ENCODE measurements around the gene CLPTM1L.

Gene CLPTM1L

DNA sequence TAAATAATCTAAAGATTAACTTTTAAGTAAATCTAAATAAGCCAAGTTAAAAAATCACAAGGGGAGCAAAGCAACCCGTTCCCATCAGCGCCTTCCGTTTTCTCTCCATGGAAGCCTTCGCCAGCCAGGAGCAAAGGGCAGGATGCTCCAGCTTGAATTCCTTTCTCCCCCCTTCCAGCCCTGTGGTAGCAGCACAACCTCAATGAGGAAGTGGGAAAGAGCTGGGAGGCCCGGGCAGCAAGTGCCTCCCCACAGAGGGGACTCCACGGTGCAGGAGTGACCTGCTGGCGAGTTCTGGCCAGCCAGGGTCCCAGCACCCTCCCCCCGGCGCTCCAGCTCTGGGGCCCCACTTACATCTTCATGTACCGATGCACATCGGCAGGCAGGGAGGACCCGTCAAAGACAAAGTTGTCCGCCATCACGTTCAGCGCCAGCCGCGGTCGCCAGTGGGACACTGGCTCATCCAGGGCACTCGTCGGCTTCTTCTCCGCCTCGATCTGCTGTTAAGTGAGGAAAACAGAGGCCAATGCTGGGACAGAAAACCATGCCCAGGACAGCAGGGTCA lies 6.3 kb downstream of the CLPTM1L start:
- no peak for DNase-seq (ENCODE audit: low read depth)
- H3K4me3 ChIP-seq (replicated peaks; ENCODE audit: low read depth, low read length): no peak overlapping the region
- TF ChIP-seq, protein P1, sequence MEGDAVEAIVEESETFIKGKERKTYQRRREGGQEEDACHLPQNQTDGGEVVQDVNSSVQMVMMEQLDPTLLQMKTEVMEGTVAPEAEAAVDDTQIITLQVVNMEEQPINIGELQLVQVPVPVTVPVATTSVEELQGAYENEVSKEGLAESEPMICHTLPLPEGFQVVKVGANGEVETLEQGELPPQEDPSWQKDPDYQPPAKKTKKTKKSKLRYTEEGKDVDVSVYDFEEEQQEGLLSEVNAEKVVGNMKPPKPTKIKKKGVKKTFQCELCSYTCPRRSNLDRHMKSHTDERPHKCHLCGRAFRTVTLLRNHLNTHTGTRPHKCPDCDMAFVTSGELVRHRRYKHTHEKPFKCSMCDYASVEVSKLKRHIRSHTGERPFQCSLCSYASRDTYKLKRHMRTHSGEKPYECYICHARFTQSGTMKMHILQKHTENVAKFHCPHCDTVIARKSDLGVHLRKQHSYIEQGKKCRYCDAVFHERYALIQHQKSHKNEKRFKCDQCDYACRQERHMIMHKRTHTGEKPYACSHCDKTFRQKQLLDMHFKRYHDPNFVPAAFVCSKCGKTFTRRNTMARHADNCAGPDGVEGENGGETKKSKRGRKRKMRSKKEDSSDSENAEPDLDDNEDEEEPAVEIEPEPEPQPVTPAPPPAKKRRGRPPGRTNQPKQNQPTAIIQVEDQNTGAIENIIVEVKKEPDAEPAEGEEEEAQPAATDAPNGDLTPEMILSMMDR (IDR thresholded peaks at IDR 0.05; ENCODE audit: low read length, missing control alignments): no peak

- H3K4me3 ChIP-seq (replicated peaks; ENCODE audit: low read depth, low read length): no peak overlapping the region
- TF ChIP-seq, protein P1 (IDR thresholded peaks at IDR 0.05; ENCODE audit: low read length, missing control alignments): no peak
- no peak for DNase-seq (ENCODE audit: low read depth)
Measured at GRCh38 chr5:1338196-1338490, 6.8 kb downstream of the CLPTM1L start.

DNA sequence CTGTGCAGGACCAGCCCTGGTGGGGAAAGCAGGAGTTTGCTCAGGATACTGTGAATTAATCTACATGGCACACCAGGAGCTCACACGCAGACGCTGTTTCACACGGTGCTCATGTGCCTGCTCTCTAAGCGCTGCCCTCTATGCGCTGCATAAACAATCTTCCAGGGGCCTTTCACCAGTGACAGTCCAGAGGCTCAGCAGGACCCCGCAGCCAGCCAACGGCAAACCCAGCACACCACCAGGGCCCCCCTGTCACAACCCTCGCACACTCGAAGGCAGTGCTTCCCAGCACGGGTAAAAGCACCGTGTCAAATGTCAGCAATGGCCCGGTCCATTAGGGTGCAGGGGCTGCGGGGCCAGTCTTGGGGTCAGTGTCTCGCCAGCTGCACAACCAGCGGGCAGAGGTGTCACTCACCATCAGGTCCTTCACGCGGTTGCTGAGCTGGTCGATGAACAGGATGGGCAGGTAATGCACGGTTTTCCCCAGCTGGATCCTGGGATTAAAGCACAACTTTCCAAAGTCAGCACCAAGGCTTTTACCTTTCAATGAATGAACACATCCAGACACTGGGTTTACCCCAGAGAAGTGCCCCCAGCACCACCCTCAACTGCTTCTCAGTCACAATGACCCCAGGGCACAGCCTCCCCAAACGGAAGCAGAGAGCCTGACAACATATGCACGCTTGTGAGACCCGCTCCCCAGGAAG lies 7.3 kb downstream of the CLPTM1L start:
- TF ChIP-seq, protein P1 (IDR thresholded peaks at IDR 0.05; ENCODE audit: low read length, missing control alignments): no peak
- H3K4me3 ChIP-seq (replicated peaks; ENCODE audit: low read depth, low read length): no peak overlapping the region
- DNase-seq (ENCODE audit: low read depth): no peak

- H3K4me3 ChIP-seq (replicated peaks; ENCODE audit: low read depth, low read length): no peak overlapping the region
- TF ChIP-seq, protein P1 (IDR thresholded peaks at IDR 0.05; ENCODE audit: low read length, missing control alignments): no peak
- no peak for DNase-seq (ENCODE audit: low read depth)
Measured at GRCh38 chr5:1336749-1337488, 8.0 kb downstream of the CLPTM1L start.

DNA sequence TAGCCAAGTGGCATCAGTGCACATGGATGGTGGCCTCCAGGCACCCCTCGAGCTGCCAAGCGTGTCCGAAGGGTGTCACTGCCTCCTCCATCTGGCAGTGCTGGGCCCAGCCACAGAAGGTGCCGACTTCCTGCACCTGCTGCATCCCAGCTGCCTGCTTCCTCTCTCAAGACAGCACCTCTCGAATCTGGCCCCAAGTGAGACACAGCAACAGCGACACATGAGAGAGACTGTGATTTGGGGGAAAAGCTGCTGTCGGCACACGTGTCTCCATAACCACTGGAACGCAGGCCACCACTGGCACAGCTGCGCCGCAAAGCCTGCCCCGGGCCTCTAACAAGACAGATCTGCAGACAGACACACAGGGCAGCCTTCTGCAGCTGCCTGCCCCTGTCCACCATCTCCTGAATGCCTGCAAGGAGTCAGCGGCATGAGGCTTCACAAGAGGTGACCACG lies 8.8 kb downstream of the CLPTM1L start:
- TF ChIP-seq, protein P1 (IDR thresholded peaks at IDR 0.05; ENCODE audit: low read length, missing control alignments): no peak
- DNase-seq (ENCODE audit: low read depth): no peak
- H3K4me3 ChIP-seq (replicated peaks; ENCODE audit: low read depth, low read length): no peak overlapping the region

GRCh38 chr5:1335540-1336095 lies 9.3 kb downstream of the CLPTM1L start:
- no peak overlapping the region for H3K4me3 ChIP-seq (replicated peaks; ENCODE audit: low read depth, low read length)
- TF ChIP-seq, protein P1 (IDR thresholded peaks at IDR 0.05; ENCODE audit: low read length, missing control alignments): no peak
- no peak for DNase-seq (ENCODE audit: low read depth)
